SU-DHL-6 (cell line): ENCODE data around the gene ZC3H7B.

Experiments used
- EZH2phosphoT487 ChIP-seq: fragments of 200-600 bp; sonication (generic), shearing (Covaris generic); conservative IDR thresholded peaks from 2 replicates; pipeline ENCODE4 v1.6.1; 2018; ENCODE audit warnings: mild to moderate bottlenecking, antibody characterized with exemption, low read length, moderate library complexity, mixed read lengths
- TF ChIP-seq, protein P1 (sequence below): fragments of 200-600 bp; sonication (generic); IDR thresholded peaks from one replicate; pipeline ENCODE4 v1.5.1; 2017; ENCODE audit warnings: antibody characterized with exemption, mild to moderate bottlenecking, low read length, moderate library complexity; ENCODE audit not compliant: insufficient read depth, poor library complexity, severe bottlenecking

DNA sequence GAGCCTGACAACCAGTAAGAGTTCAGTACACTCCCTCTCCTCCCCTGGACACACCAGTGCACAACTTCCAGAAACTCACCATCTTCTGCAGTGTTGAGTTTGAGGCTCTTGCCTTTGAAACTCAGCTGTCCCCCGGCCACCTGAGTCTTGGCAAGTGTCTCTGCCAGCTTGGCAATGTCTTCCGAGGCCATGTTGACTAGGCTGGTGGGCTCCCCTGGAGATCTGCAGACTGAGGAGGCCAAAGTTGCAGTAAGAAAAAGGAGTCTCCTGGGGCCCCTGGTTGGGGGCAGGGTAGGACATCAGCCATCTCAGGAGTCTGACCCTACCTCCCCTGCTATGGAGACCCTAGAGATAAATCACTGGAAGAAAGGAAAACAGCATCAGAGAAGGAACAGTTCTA is 20.5 kb upstream of the ZC3H7B start:
- TF ChIP-seq, protein P1, sequence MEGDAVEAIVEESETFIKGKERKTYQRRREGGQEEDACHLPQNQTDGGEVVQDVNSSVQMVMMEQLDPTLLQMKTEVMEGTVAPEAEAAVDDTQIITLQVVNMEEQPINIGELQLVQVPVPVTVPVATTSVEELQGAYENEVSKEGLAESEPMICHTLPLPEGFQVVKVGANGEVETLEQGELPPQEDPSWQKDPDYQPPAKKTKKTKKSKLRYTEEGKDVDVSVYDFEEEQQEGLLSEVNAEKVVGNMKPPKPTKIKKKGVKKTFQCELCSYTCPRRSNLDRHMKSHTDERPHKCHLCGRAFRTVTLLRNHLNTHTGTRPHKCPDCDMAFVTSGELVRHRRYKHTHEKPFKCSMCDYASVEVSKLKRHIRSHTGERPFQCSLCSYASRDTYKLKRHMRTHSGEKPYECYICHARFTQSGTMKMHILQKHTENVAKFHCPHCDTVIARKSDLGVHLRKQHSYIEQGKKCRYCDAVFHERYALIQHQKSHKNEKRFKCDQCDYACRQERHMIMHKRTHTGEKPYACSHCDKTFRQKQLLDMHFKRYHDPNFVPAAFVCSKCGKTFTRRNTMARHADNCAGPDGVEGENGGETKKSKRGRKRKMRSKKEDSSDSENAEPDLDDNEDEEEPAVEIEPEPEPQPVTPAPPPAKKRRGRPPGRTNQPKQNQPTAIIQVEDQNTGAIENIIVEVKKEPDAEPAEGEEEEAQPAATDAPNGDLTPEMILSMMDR, result no peak
- no peak for TF ChIP-seq EZH2phosphoT487
